Measurements from ENCODE around the gene ERGIC1.
"Not testable (repeated sequence)": the region's sequence is repeated elsewhere in the genome, so short reads cannot be mapped to it uniquely, and the experiment has no call there.

ERGIC1 gene

GRCh38 chr5:172853355-172853975, 19.4 kb downstream of the ERGIC1 start:
- H3K4me1 Mint-ChIP-seq: peaks cover 43% of the 10 kb centered on the region

GRCh38 chr5:172854451-172854871, 20.4 kb downstream of the ERGIC1 start:
- Mint-ChIP-seq H3K27ac (peak overlapping the region; percentile 88), H3K4me1 (peaks cover 40% of the 10 kb centered on the region), H3K9me3 (no peaks in the 10 kb centered on the region), H3K27me3 (no peaks in the 10 kb centered on the region), H3K36me3 (peaks cover 11% of the 10 kb centered on the region), H3K4me3 (no peak overlapping the region)
- DNase-seq (ENCODE audit: low spot score in 2 of 2) (no peak), ATAC-seq (ENCODE audit: low read depth) (no peak)

More at GRCh38 chr5:172853355-172853975, 19.4 kb downstream of the ERGIC1 start:
- Mint-ChIP-seq H3K27me3 (no peaks in the 10 kb centered on the region), H3K36me3 (peaks cover 11% of the 10 kb centered on the region), H3K9me3 (no peaks in the 10 kb centered on the region), H3K4me3 (no peak overlapping the region), H3K27ac (peak overlapping the region; percentile 88)
- DNase-seq (ENCODE audit: low spot score in 2 of 2): no peak
- no peak for ATAC-seq (ENCODE audit: low read depth)

- DNase-seq (ENCODE audit: low spot score in 2 of 2): no peak
- no peak for ATAC-seq (ENCODE audit: low read depth)
- peaks cover 10% of the 10 kb centered on the region for H3K36me3 Mint-ChIP-seq
- H3K4me1 Mint-ChIP-seq: peaks cover 38% of the 10 kb centered on the region
- no peaks in the 10 kb centered on the region for H3K27me3 Mint-ChIP-seq
- H3K4me3 Mint-ChIP-seq: no peak overlapping the region
- no peaks in the 10 kb centered on the region for H3K9me3 Mint-ChIP-seq
- H3K27ac Mint-ChIP-seq: peak overlapping the region; percentile 88
Observed at GRCh38 chr5:172854971-172855370, 20.9 kb downstream of the ERGIC1 start.

- Mint-ChIP-seq H3K9me3 (no peaks in the 10 kb centered on the region), H3K4me3 (no peak overlapping the region), H3K27me3 (no peaks in the 10 kb centered on the region), H3K27ac (peak overlapping the region; percentile 88), H3K4me1 (peaks cover 39% of the 10 kb centered on the region), H3K36me3 (peaks cover 10% of the 10 kb centered on the region)
- DNase-seq (ENCODE audit: low spot score in 2 of 2) (no peak), ATAC-seq (ENCODE audit: low read depth) (no peak)
Observed at GRCh38 chr5:172855597-172856292, 21.7 kb downstream of the ERGIC1 start.

- H3K27ac Mint-ChIP-seq: peak overlapping the region; percentile 19
- no peaks in the 10 kb centered on the region for H3K27me3 Mint-ChIP-seq
- peaks cover 14% of the 10 kb centered on the region for H3K36me3 Mint-ChIP-seq
- no peak overlapping the region for H3K4me3 Mint-ChIP-seq
- H3K4me1 Mint-ChIP-seq: peaks cover 44% of the 10 kb centered on the region
- no peaks in the 10 kb centered on the region for H3K9me3 Mint-ChIP-seq
- DNase-seq (ENCODE audit: low spot score in 2 of 2): no peak
- no peak for ATAC-seq (ENCODE audit: low read depth)
Observed at GRCh38 chr5:172856336-172856735, 22.3 kb downstream of the ERGIC1 start.

- peaks cover 17% of the 10 kb centered on the region for H3K36me3 Mint-ChIP-seq
- no peak for DNase-seq (ENCODE audit: low spot score in 2 of 2)
- peaks cover 40% of the 10 kb centered on the region for H3K4me1 Mint-ChIP-seq
- H3K4me3 Mint-ChIP-seq: no peak overlapping the region
- no peak for ATAC-seq (ENCODE audit: low read depth)
- no peaks in the 10 kb centered on the region for H3K9me3 Mint-ChIP-seq
- peak overlapping the region; percentile 25 for H3K27ac Mint-ChIP-seq
- no peaks in the 10 kb centered on the region for H3K27me3 Mint-ChIP-seq
Observed at GRCh38 chr5:172857982-172858381, 23.9 kb downstream of the ERGIC1 start.

GRCh38 chr5:172858511-172858989, 24.5 kb downstream of the ERGIC1 start:
- ATAC-seq (ENCODE audit: low read depth) (no peak), DNase-seq (ENCODE audit: low spot score in 2 of 2) (no peak)
- peaks cover 17% of the 10 kb centered on the region for H3K36me3 Mint-ChIP-seq
- no peaks in the 10 kb centered on the region for H3K27me3 Mint-ChIP-seq
- peaks cover 40% of the 10 kb centered on the region for H3K4me1 Mint-ChIP-seq
- no peak overlapping the region for H3K4me3 Mint-ChIP-seq
- no peaks in the 10 kb centered on the region for H3K9me3 Mint-ChIP-seq
- no peak overlapping the region for H3K27ac Mint-ChIP-seq

- ATAC-seq (ENCODE audit: low read depth): no peak
- DNase-seq (ENCODE audit: low spot score in 2 of 2): no peak
- peaks cover 17% of the 10 kb centered on the region for H3K36me3 Mint-ChIP-seq
- H3K27ac Mint-ChIP-seq: no peak overlapping the region
- H3K4me1 Mint-ChIP-seq: peaks cover 40% of the 10 kb centered on the region
- no peaks in the 10 kb centered on the region for H3K27me3 Mint-ChIP-seq
- H3K4me3 Mint-ChIP-seq: no peak overlapping the region
- H3K9me3 Mint-ChIP-seq: no peaks in the 10 kb centered on the region
Observed at GRCh38 chr5:172858990-172859811, 25.1 kb downstream of the ERGIC1 start.

- Mint-ChIP-seq H3K9me3 (no peaks in the 10 kb centered on the region), H3K27me3 (no peaks in the 10 kb centered on the region), H3K36me3 (peaks cover 17% of the 10 kb centered on the region), H3K4me1 (peaks cover 40% of the 10 kb centered on the region), H3K27ac (peak overlapping the region; percentile 56), H3K4me3 (no peak overlapping the region)
- ATAC-seq (ENCODE audit: low read depth): no peak
- DNase-seq (ENCODE audit: low spot score in 2 of 2): no peak
Observed at GRCh38 chr5:172859966-172860365, 25.9 kb downstream of the ERGIC1 start.

- peak overlapping the region; percentile 81 for H3K27ac Mint-ChIP-seq
- DNase-seq (ENCODE audit: low spot score in 2 of 2): no peak
- H3K27me3 Mint-ChIP-seq: no peaks in the 10 kb centered on the region
- no peak for ATAC-seq (ENCODE audit: low read depth)
- H3K4me1 Mint-ChIP-seq: peaks cover 41% of the 10 kb centered on the region
- H3K9me3 Mint-ChIP-seq: no peaks in the 10 kb centered on the region
- H3K4me3 Mint-ChIP-seq: no peak overlapping the region
- H3K36me3 Mint-ChIP-seq: peaks cover 19% of the 10 kb centered on the region
Observed at GRCh38 chr5:172860520-172861443, 26.7 kb downstream of the ERGIC1 start.

- Mint-ChIP-seq H3K4me1 (peaks cover 36% of the 10 kb centered on the region), H3K9me3 (no peaks in the 10 kb centered on the region), H3K27ac (peak overlapping the region; percentile 81), H3K36me3 (peaks cover 13% of the 10 kb centered on the region), H3K27me3 (no peaks in the 10 kb centered on the region), H3K4me3 (no peak overlapping the region)
- DNase-seq (ENCODE audit: low spot score in 2 of 2) (no peak), ATAC-seq (ENCODE audit: low read depth) (no peak)
Observed at GRCh38 chr5:172861461-172861860, 27.4 kb downstream of the ERGIC1 start.

GRCh38 chr5:172862165-172862801, 28.2 kb downstream of the ERGIC1 start:
- ATAC-seq (ENCODE audit: low read depth): no peak

GRCh38 chr5:172864171-172864570, 30.1 kb downstream of the ERGIC1 start:
- not testable (repeated sequence) for H3K4me3 Mint-ChIP-seq; H3K27me3 Mint-ChIP-seq; DNase-seq (ENCODE audit: low spot score in 2 of 2); H3K9me3 Mint-ChIP-seq; ATAC-seq (ENCODE audit: low read depth)
- Mint-ChIP-seq H3K27ac (peak overlapping the region; percentile 47), H3K4me1 (peaks cover 44% of the 10 kb centered on the region), H3K36me3 (peaks cover 14% of the 10 kb centered on the region)

More at GRCh38 chr5:172862165-172862801, 28.2 kb downstream of the ERGIC1 start:
- Mint-ChIP-seq H3K27ac (peak overlapping the region; percentile 47), H3K4me1 (peaks cover 38% of the 10 kb centered on the region), H3K36me3 (peaks cover 14% of the 10 kb centered on the region), H3K9me3 (no peaks in the 10 kb centered on the region), H3K4me3 (no peak overlapping the region), H3K27me3 (no peaks in the 10 kb centered on the region)
- no peak for DNase-seq (ENCODE audit: low spot score in 2 of 2)

All from memory B cell (primary cell).